Measurements from ENCODE around the gene PNPT1. TPM values are rescaled to one million over a fixed set of nuclear protein-coding genes. Genes with fewer than 3 reads are reported as not detected.
"Not testable (repeated sequence)": the region's sequence is repeated elsewhere in the genome, so short reads cannot be mapped to it uniquely, and the experiment has no call there.

The PNPT1 gene
- total RNA-seq, 1 donor from 2014 or later = 29.7 TPM

DNA sequence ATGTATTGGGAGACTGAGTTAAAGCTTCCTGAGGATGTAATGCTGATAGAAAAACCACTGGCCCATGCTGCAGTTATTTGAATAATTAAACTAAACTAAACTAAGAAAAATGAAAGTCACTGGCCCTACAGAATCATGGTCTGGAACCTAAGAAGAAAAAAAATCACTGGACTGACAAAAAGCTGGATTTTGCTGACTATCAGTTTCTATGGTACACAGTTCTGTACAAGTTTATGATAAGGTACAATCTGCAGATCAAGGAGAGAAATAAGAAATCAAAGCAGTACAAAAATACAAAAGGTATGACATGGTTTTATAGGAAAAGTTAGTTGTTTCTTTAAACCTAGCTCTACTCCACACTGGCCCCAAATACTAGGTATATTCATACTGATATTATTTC is 91.8 kb downstream of the PNPT1 start:
- Histone ChIP-seq H3K9ac (ENCODE audit: low read depth in 1 of 3, low read length in 3 of 3) (no peak overlapping the region), H3K4me3 (ENCODE audit: low read length in 3 of 3) (no peak overlapping the region), H3K27me3 (ENCODE audit: control insufficient read depth in 3 of 3, insufficient read depth in 3 of 3, low read length in 3 of 3) (no peaks in the 10 kb centered on the region), H3K4me1 (ENCODE audit: control insufficient read depth in 3 of 3, insufficient read depth in 3 of 3, low read length in 3 of 3) (peaks cover 0 to 3% (median 3%) of the 10 kb centered on the region in 3 donors), H3K27ac (ENCODE audit: low read depth, low read length) (no peak overlapping the region), H3K36me3 (ENCODE audit: control insufficient read depth in 3 of 3, insufficient read depth in 3 of 3, low read length in 3 of 3) (peaks cover 0 to 20% (median 19%) of the 10 kb centered on the region in 3 donors), H3K9me3 (ENCODE audit: control insufficient read depth in 3 of 3, low read length in 3 of 3) (no peaks in the 10 kb centered on the region)

DNA sequence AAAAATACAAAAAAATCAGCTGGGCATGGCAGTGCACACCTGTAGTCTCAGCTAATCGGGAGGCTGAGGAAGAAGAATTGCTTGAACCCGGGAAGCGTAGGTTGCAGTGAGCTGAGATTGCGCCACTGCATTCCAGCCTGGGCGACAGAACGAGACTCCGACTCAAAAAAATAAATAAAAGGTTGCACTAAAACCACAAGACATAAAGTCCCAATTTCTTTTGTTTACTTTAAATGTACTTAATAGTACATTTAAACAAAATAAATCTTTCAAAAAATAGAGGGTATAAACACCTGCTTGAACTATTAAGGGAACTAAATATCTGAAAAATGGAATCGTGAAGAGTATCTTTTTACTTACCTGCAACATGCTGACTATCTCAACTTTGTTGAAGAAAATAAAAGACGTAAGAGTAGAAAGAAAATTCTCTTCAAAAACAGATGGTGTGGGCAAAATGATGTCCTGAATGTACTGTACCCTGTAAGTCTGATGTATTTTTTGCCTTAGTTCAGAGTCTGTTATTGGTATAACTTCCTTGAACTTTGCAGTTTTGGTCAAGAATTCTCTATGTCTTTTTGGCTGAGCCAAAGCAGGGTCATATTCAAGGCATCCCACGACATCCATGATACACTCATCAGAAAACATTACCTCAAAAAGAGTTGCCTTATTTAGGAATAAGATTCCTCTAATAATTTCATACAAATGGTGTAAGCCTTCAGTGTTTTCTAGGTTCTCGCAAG is 95.4 kb downstream of the PNPT1 start:
- H3K4me1 ChIP-seq (ENCODE audit: control insufficient read depth in 3 of 3, insufficient read depth in 3 of 3, low read length in 3 of 3) = no peaks in the 10 kb centered on the region
- H3K4me3 ChIP-seq (ENCODE audit: low read length in 3 of 3) = no peak overlapping the region
- H3K36me3 ChIP-seq (ENCODE audit: control insufficient read depth in 3 of 3, insufficient read depth in 3 of 3, low read length in 3 of 3) = peaks cover 0 to 24% (median 22%) of the 10 kb centered on the region in 3 donors
- no peak overlapping the region for H3K27ac ChIP-seq (ENCODE audit: low read depth, low read length)
- H3K9me3 ChIP-seq (ENCODE audit: control insufficient read depth in 3 of 3, low read length in 3 of 3) = no peaks in the 10 kb centered on the region
- no peak overlapping the region for H3K9ac ChIP-seq (ENCODE audit: low read depth in 1 of 3, low read length in 3 of 3)
- no peaks in the 10 kb centered on the region for H3K27me3 ChIP-seq (ENCODE audit: control insufficient read depth in 3 of 3, insufficient read depth in 3 of 3, low read length in 3 of 3)

DNA sequence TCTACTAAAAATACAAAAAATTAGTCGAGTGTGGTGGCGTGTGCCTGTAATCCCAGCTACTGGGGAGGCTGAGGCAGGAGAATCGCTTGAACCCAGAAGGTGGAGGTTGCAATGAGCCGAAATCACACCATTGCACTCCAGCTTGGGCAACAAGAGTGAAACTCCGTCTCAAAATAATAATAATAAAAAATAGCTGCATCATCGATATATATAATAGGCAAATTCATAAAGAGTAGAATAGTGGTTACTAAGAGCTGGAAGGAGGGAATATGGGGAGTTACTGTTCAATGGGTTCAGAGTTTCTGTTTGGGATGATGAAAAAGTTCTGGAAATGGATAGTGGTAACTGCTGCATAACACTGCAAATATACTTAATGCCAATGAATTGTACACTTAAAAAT is 96.8 kb downstream of the PNPT1 start:
- H3K4me3 ChIP-seq (ENCODE audit: low read length in 3 of 3); H3K27me3 ChIP-seq (ENCODE audit: control insufficient read depth in 3 of 3, insufficient read depth in 3 of 3, low read length in 3 of 3); H3K27ac ChIP-seq (ENCODE audit: low read depth, low read length); H3K9ac ChIP-seq (ENCODE audit: low read depth in 1 of 3, low read length in 3 of 3); H3K4me1 ChIP-seq (ENCODE audit: control insufficient read depth in 3 of 3, insufficient read depth in 3 of 3, low read length in 3 of 3); H3K9me3 ChIP-seq (ENCODE audit: control insufficient read depth in 3 of 3, low read length in 3 of 3): not testable (repeated sequence)
- H3K36me3 ChIP-seq (ENCODE audit: control insufficient read depth in 3 of 3, insufficient read depth in 3 of 3, low read length in 3 of 3) = peaks cover 0 to 18% (median 11%) of the 10 kb centered on the region in 3 donors

DNA sequence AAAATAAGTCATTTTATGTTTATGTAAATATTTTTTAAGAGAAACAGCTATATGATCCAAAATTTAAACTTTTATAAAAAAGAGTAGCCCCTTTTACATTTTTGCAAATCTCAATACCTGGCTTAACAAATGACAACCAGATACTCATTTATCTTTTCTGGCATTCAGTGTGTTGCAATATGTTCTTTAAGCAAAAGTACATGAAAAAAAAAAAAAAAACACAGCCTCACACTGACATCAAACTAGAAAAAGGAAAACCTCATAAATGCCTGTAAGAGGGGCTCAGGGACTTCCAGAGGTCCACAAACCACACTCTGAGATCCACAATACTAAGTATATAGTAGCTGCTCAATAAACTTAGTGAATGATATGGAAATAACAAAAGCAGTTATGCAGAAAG is 98.1 kb downstream of the PNPT1 start:
- Histone ChIP-seq H3K36me3 (ENCODE audit: control insufficient read depth in 3 of 3, insufficient read depth in 3 of 3, low read length in 3 of 3) (peaks cover 0 to 15% (median 9%) of the 10 kb centered on the region in 3 donors), H3K27ac (ENCODE audit: low read depth, low read length) (no peak overlapping the region), H3K9me3 (ENCODE audit: control insufficient read depth in 3 of 3, low read length in 3 of 3) (no peaks in the 10 kb centered on the region), H3K4me1 (ENCODE audit: control insufficient read depth in 3 of 3, insufficient read depth in 3 of 3, low read length in 3 of 3) (no peaks in the 10 kb centered on the region), H3K9ac (ENCODE audit: low read depth in 1 of 3, low read length in 3 of 3) (no peak overlapping the region), H3K4me3 (ENCODE audit: low read length in 3 of 3) (no peak overlapping the region), H3K27me3 (ENCODE audit: control insufficient read depth in 3 of 3, insufficient read depth in 3 of 3, low read length in 3 of 3) (no peaks in the 10 kb centered on the region)

DNA sequence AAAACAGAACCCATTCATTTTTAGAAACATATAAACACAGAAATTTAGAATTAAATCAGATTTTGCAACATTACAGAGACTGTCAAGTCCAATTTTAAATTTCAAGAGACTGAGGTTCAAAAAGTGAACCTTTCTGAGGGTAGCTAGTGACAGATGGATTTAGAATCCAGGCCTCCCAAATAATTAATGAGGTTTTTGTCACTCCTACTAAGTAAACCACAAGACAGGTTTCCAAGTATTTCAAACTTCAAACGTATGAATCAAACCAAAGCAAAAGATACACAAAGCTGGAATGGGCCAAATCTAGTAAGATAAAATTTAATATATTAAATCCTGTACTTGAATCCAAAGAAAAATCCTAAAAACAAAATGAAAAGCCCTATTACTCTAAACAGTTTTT is 101.5 kb downstream of the PNPT1 start:
- H3K27ac ChIP-seq (ENCODE audit: low read depth, low read length) = no peak overlapping the region
- peaks cover 0 to 4% (median 4%) of the 10 kb centered on the region in 3 donors for H3K36me3 ChIP-seq (ENCODE audit: control insufficient read depth in 3 of 3, insufficient read depth in 3 of 3, low read length in 3 of 3)
- no peaks in the 10 kb centered on the region for H3K27me3 ChIP-seq (ENCODE audit: control insufficient read depth in 3 of 3, insufficient read depth in 3 of 3, low read length in 3 of 3)
- H3K9me3 ChIP-seq (ENCODE audit: control insufficient read depth in 3 of 3, low read length in 3 of 3) = no peaks in the 10 kb centered on the region
- no peak overlapping the region for H3K9ac ChIP-seq (ENCODE audit: low read depth in 1 of 3, low read length in 3 of 3)
- no peak overlapping the region for H3K4me3 ChIP-seq (ENCODE audit: low read length in 3 of 3)
- H3K4me1 ChIP-seq (ENCODE audit: control insufficient read depth in 3 of 3, insufficient read depth in 3 of 3, low read length in 3 of 3) = no peaks in the 10 kb centered on the region

DNA sequence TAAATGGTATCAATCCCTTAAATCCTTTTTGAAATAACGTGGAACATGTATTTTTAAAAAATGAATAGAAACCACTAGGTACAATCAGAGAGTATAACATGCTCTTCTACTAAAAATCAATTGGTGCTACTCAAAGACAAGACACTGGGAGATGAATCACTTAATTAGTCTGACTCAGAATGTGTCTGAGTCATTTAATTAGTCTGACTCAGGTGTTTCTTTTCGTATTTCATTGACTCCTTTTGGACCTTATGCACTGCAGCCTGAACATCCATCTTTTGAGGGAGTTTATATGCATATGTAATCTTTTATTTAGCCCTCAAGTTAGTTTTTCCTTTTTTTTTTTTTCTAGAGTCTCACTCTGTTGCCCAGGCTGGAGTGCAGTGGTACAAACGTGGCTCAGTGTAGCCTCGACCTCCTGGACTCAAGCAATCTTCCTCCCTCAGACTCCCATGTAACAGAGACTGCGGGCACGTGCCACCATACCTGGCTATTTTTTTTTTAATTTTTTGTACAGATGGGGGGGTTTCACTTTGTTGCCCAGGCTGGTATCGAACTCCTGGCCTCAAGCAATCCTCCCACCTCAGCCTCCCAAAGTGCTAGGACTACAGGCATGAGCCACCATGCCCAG is 102.7 kb downstream of the PNPT1 start:
- no peak overlapping the region for H3K4me3 ChIP-seq (ENCODE audit: low read length in 3 of 3)
- no peaks in the 10 kb centered on the region for H3K9me3 ChIP-seq (ENCODE audit: control insufficient read depth in 3 of 3, low read length in 3 of 3)
- H3K36me3 ChIP-seq (ENCODE audit: control insufficient read depth in 3 of 3, insufficient read depth in 3 of 3, low read length in 3 of 3) = peaks cover 0 to 5% (median 0%) of the 10 kb centered on the region in 3 donors
- no peak overlapping the region for H3K27ac ChIP-seq (ENCODE audit: low read depth, low read length)
- no peak overlapping the region for H3K9ac ChIP-seq (ENCODE audit: low read depth in 1 of 3, low read length in 3 of 3)
- no peaks in the 10 kb centered on the region for H3K27me3 ChIP-seq (ENCODE audit: control insufficient read depth in 3 of 3, insufficient read depth in 3 of 3, low read length in 3 of 3)
- H3K4me1 ChIP-seq (ENCODE audit: control insufficient read depth in 3 of 3, insufficient read depth in 3 of 3, low read length in 3 of 3) = no peaks in the 10 kb centered on the region

DNA sequence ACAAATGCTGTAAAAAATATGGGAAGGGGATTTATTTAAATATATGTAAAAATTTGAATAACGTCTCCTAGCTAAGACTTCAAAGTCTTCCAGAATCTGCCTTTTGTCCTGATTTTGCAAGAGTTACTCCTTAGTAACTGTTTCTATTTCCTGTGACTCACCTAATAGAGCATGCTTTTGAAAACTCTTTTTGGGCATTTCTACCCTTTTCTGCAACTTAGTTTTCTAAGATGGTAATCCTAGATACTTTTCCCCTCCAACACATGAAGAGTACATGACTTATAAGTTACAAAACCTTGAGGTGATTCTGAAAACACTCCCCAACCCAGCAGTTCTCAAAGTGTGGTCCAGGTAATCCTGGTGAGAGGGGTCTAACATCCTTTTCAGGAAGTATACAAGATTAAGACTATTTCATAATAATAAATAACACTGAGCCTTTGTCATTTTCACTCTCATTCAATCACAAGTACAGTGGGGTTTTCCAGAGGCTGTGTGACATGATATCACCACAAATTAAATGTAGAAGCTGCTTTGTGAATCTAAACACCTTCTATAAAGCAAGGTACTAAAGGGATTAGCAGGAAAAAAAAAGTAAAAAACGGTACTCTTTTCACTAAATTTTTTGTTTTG is 108.1 kb downstream of the PNPT1 start:
- Histone ChIP-seq H3K4me1 (ENCODE audit: control insufficient read depth in 3 of 3, insufficient read depth in 3 of 3, low read length in 3 of 3) (no peaks in the 10 kb centered on the region), H3K36me3 (ENCODE audit: control insufficient read depth in 3 of 3, insufficient read depth in 3 of 3, low read length in 3 of 3) (peaks cover 0 to 13% (median 8%) of the 10 kb centered on the region in 3 donors), H3K4me3 (ENCODE audit: low read length in 3 of 3) (no peak overlapping the region), H3K27me3 (ENCODE audit: control insufficient read depth in 3 of 3, insufficient read depth in 3 of 3, low read length in 3 of 3) (no peaks in the 10 kb centered on the region), H3K27ac (ENCODE audit: low read depth, low read length) (no peak overlapping the region), H3K9me3 (ENCODE audit: control insufficient read depth in 3 of 3, low read length in 3 of 3) (no peaks in the 10 kb centered on the region), H3K9ac (ENCODE audit: low read depth in 1 of 3, low read length in 3 of 3) (no peak overlapping the region)

Other genes with a start within 250 kb of the PNPT1 start
- 4.2 TPM for gene CFAP36, start 174.1 kb downstream of the PNPT1 start, total RNA-seq
- 53.8 TPM for gene PPP4R3B, start 76.2 kb downstream of the PNPT1 start, total RNA-seq
- gene EFEMP1, start 229.9 kb upstream of the PNPT1 start, total RNA-seq = 18.3 TPM